ENCODE measurements around the gene TBC1D2B.
A peak's percentile ranks its signal among the peaks of the same experiment; 100 is the strongest.

Gene TBC1D2B

DNA sequence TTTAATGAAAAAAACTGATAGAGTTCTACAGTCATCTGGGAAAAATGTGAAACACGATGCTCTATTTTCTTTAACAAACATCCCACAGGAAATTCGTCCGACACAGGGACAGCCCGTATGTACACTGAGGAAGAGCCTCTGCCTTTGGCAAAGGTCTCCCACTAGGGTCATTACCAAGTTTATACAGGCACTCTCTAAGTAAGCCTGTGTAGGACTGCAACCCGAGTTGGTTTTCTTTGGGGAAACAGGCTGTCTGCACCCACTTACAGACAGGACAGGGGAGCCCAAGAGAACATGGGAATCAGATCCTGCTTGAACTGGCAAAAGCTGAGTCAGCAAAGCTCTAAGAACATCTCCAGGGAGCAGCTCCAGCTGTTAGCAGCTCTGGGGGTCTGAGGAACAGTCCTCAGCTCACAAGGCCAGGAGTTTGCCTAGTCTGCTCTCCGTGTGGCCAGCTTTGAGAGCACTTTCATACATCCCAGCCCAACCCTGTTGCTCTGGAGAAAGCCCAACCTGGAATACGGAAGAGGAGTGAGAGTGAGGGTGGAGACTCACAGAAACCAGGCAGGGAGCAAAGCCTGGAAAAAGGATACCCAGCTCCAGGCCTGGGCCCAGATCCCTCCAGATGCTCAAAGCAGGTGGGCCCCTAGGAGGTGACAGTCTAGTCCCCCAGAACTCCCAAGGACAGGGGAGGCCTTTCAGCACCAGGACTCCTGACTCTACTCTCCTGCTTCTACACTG lies 1.9 kb downstream of the TBC1D2B start:
- TF ChIP-seq TAF1 (IDR thresholded peaks at IDR 0.05; ENCODE audit: borderline replicate concordance, insufficient read depth, low read length) (no peak), FOXP2 (optimal IDR thresholded peaks at IDR 0.05; ENCODE audit: borderline replicate concordance, extremely low read depth, extremely low read length, insufficient read depth) (peak; percentile 7), POLR2AphosphoS5 (IDR thresholded peaks at IDR 0.05; ENCODE audit: low read depth, low read length) (no peak), SIN3A (IDR thresholded peaks at IDR 0.05; ENCODE audit: borderline replicate concordance, insufficient read depth, low read length) (no peak), REST (IDR thresholded peaks at IDR 0.05; ENCODE audit: insufficient read depth in 1 of 2, low read depth in 2 of 2, low read length in 2 of 2) (no peak)

DNA sequence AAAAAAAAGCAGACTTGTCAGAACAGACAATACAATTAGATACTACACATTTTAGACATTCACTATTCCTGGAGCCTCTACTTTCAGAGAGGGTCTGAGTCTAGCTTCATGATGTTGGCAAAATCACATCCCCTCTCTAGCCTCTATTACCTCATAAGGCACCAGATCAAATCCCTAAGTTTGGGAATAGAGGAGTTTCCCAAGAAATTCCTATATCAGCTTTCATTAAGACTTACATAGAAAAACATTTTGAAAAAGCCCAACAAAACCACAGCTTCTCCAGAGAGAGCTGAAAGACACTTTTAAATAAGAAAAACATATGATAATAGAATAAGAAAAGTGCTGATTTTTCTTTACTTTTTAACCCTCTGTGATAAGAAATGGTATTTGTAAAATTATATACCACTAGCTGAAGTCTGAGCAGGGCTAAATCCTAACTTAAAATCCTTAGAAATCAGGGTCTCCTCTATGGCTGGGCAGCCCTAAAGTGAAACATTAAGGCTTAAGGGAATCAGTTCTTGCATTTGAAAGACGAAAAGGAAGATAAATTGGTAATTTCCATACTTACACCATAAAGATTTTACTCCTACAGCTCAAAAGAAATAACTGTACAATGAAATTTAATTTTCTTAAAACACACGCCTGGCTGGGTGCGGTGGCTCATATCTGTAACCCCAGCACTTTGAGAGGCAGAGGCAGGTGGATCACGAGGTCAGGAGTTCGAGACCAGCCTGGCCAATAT lies 4.3 kb downstream of the TBC1D2B start:
- TF ChIP-seq REST (IDR thresholded peaks at IDR 0.05; ENCODE audit: insufficient read depth in 1 of 2, low read depth in 2 of 2, low read length in 2 of 2) (no peak), TAF1 (IDR thresholded peaks at IDR 0.05; ENCODE audit: borderline replicate concordance, insufficient read depth, low read length) (no peak), FOXP2 (optimal IDR thresholded peaks at IDR 0.05; ENCODE audit: borderline replicate concordance, extremely low read depth, extremely low read length, insufficient read depth) (no peak), POLR2AphosphoS5 (IDR thresholded peaks at IDR 0.05; ENCODE audit: low read depth, low read length) (no peak), SIN3A (IDR thresholded peaks at IDR 0.05; ENCODE audit: borderline replicate concordance, insufficient read depth, low read length) (no peak)

GRCh38 chr15:78072080-78072892 lies 5.2 kb downstream of the TBC1D2B start:
- TF ChIP-seq TAF1 (IDR thresholded peaks at IDR 0.05; ENCODE audit: borderline replicate concordance, insufficient read depth, low read length) (no peak), FOXP2 (optimal IDR thresholded peaks at IDR 0.05; ENCODE audit: borderline replicate concordance, extremely low read depth, extremely low read length, insufficient read depth) (no peak), POLR2AphosphoS5 (IDR thresholded peaks at IDR 0.05; ENCODE audit: low read depth, low read length) (no peak), REST (IDR thresholded peaks at IDR 0.05; ENCODE audit: insufficient read depth in 1 of 2, low read depth in 2 of 2, low read length in 2 of 2) (no peak), SIN3A (IDR thresholded peaks at IDR 0.05; ENCODE audit: borderline replicate concordance, insufficient read depth, low read length) (no peak)

DNA sequence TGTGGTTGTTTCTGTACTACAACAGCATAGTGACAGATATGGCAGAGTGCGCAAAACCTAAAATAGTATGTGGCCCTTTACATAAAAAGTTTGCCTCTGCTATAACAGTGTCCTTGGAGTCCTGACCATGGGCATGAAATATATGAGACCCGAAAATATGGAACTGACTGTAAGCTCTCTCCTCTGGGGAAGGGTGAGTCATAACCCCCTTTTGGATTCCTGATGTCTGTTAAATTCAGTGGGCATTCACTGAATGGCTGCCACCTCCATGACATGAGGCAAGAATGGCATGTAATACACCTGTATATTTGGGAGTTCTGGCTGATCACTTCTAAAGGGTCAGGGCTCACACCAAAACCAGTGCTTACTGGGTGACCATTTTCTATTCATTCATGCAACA lies 6.1 kb downstream of the TBC1D2B start:
- TF ChIP-seq FOXP2 (optimal IDR thresholded peaks at IDR 0.05; ENCODE audit: borderline replicate concordance, extremely low read depth, extremely low read length, insufficient read depth): no peak
- TF ChIP-seq POLR2AphosphoS5 (IDR thresholded peaks at IDR 0.05; ENCODE audit: low read depth, low read length): no peak
- no peak for TF ChIP-seq REST (IDR thresholded peaks at IDR 0.05; ENCODE audit: insufficient read depth in 1 of 2, low read depth in 2 of 2, low read length in 2 of 2)
- TF ChIP-seq SIN3A (IDR thresholded peaks at IDR 0.05; ENCODE audit: borderline replicate concordance, insufficient read depth, low read length): no peak
- no peak for TF ChIP-seq TAF1 (IDR thresholded peaks at IDR 0.05; ENCODE audit: borderline replicate concordance, insufficient read depth, low read length)
